HL-60 (cell line): ENCODE results near the gene MYMK.
A peak's percentile ranks its signal among the peaks of the same experiment; 100 is the strongest.

ENCODE experiments used
- DNase-seq, 2 experiments: peaks; one replicate each; pipeline ENCODE4 v3.0.0-alpha.2; 2010 to 2020; ENCODE audit warnings: low read depth in 1 of 2, low spot score in 1 of 2
- H3K27ac ChIP-seq: fragments of 250-450 bp; sonication (Bioruptor Pico); replicated peaks from 2 replicates; pipeline ENCODE4 v1.5.1; 2020; ENCODE audit warnings: mild to moderate bottlenecking, moderate library complexity
- H3K27me3 ChIP-seq: fragments of 250-450 bp; sonication (Bioruptor Pico); 2 replicates; pipeline ENCODE4 v1.5.1; 2021; ENCODE audit warnings: mild to moderate bottlenecking, moderate library complexity; ENCODE audit not compliant: insufficient read depth, poor library complexity, severe bottlenecking
- H3K4me3 ChIP-seq: replicated peaks from 2 replicates; pipeline ENCODE4 v1.5.1; 2011; ENCODE audit warnings: mild to moderate bottlenecking, control low read depth, low read length; ENCODE audit not compliant: insufficient read depth
- GABPA ChIP-seq: IDR thresholded peaks from 2 replicates; pipeline ENCODE4 v1.6.1; 2012; ENCODE audit warnings: low read depth
- POLR2AphosphoS5 ChIP-seq: IDR thresholded peaks from 2 replicates; pipeline ENCODE4 v1.6.1; 2012; ENCODE audit warnings: low read depth
- SPI1 ChIP-seq: IDR thresholded peaks from 2 replicates; pipeline ENCODE4 v1.6.1; 2012; ENCODE audit warnings: low read depth, mild to moderate bottlenecking, borderline replicate concordance
- TF ChIP-seq, protein P1 (sequence below): IDR thresholded peaks from one replicate; pipeline ENCODE4 v1.5.1; 2011; ENCODE audit warnings: low read length, control low read depth, inconsistent platforms; ENCODE audit not compliant: insufficient read depth
- TF ChIP-seq, protein P2 (sequence below): IDR thresholded peaks from 2 replicates; pipeline ENCODE4 v1.6.1; 2012; ENCODE audit warnings: low read depth; ENCODE audit not compliant: insufficient replicate concordance

MYMK gene

DNA sequence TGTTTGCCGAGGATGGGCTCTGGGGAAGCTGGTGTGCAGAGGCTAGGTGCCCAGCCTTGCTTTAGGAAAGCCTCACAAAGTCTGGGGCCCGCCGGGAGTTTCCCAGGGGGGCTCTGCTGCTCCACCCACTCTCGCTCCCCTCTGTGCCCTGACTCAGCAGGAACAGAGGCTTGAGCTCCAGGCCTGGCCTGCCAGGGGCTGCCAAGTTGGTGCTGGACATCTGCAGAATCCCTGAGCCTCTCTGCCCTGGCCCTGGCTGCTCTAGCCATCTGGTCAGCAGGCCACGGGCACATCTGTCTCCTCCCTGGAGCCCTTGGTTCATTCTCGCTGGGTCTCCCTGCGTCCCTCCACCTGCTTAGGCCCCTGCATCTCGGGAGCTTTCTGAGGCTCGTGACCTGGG is 9.1 kb upstream of the MYMK start:
- peaks cover 25% of the 10 kb centered on the region for H3K27me3 ChIP-seq
- no peak for DNase-seq
- no peak for TF ChIP-seq SPI1
- no peak overlapping the region for H3K4me3 ChIP-seq
- H3K27ac ChIP-seq: no peak overlapping the region

DNA sequence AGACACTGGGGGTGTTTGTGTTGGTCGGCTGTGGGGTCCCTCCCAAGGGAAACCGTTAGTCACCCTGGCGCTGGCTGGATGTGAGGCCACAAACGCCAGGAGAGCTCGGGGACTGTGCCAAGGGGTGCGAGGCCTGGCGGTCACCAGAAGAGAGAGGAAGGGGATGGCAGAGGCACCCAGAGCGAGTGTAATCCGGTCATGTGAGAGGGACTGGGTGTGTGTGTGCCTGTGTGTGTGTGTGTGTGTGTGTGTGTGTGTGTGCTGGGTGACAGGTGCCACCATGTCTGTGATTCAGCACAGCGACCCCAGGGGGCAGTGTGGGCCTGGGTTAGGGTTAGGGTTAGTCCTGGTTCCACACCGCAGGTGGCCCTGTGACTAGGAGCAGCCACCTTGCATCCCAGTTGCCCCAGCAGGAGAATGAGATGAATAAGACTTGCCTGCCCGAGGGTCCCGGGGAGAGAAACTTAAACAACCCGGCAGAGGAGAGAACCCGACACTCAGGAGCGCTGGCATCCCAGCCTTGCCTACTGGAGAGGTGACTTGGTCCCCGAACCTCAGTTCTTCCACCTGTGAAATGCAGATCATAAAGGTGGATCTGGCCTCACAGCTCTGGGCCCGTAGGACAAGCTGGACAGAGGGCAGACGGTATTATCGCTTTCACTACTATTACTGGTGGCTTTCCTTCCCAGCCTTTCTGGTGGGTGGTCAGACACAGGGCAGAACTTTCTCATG is 8.3 kb upstream of the MYMK start:
- Histone ChIP-seq H3K4me3 (no peak overlapping the region), H3K27me3 (peaks cover 25% of the 10 kb centered on the region), H3K27ac (no peak overlapping the region)
- TF ChIP-seq, protein P1, sequence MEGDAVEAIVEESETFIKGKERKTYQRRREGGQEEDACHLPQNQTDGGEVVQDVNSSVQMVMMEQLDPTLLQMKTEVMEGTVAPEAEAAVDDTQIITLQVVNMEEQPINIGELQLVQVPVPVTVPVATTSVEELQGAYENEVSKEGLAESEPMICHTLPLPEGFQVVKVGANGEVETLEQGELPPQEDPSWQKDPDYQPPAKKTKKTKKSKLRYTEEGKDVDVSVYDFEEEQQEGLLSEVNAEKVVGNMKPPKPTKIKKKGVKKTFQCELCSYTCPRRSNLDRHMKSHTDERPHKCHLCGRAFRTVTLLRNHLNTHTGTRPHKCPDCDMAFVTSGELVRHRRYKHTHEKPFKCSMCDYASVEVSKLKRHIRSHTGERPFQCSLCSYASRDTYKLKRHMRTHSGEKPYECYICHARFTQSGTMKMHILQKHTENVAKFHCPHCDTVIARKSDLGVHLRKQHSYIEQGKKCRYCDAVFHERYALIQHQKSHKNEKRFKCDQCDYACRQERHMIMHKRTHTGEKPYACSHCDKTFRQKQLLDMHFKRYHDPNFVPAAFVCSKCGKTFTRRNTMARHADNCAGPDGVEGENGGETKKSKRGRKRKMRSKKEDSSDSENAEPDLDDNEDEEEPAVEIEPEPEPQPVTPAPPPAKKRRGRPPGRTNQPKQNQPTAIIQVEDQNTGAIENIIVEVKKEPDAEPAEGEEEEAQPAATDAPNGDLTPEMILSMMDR: peak; percentile 13
- no peak for TF ChIP-seq POLR2AphosphoS5
- DNase-seq: peak; percentile 41 to 67

DNA sequence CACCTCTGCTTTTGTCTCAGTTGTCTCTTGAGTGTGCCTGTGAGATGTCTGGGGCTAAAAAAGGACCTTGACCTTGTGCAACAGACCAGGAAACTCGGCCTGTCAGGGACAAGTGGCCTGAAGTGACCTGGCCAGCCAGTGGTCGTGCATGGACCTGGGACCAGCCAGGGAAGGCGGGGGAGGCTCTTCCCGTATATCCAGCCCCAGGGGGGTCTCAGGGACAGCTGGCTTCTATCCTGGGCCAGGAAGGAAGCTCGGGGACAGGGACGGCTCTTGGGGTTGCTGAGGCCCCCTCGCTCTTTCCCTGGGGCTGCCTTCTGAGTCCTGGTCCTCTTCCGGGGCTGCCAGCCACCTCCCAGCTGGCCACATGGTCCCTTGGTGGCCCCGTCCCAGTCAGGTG is 6.5 kb upstream of the MYMK start:
- Histone ChIP-seq H3K4me3 (no peak overlapping the region), H3K27ac (no peak overlapping the region), H3K27me3 (peaks cover 30% of the 10 kb centered on the region)
- TF ChIP-seq SPI1 (no peak), POLR2AphosphoS5 (no peak), GABPA (no peak)
- TF ChIP-seq, protein P2, sequence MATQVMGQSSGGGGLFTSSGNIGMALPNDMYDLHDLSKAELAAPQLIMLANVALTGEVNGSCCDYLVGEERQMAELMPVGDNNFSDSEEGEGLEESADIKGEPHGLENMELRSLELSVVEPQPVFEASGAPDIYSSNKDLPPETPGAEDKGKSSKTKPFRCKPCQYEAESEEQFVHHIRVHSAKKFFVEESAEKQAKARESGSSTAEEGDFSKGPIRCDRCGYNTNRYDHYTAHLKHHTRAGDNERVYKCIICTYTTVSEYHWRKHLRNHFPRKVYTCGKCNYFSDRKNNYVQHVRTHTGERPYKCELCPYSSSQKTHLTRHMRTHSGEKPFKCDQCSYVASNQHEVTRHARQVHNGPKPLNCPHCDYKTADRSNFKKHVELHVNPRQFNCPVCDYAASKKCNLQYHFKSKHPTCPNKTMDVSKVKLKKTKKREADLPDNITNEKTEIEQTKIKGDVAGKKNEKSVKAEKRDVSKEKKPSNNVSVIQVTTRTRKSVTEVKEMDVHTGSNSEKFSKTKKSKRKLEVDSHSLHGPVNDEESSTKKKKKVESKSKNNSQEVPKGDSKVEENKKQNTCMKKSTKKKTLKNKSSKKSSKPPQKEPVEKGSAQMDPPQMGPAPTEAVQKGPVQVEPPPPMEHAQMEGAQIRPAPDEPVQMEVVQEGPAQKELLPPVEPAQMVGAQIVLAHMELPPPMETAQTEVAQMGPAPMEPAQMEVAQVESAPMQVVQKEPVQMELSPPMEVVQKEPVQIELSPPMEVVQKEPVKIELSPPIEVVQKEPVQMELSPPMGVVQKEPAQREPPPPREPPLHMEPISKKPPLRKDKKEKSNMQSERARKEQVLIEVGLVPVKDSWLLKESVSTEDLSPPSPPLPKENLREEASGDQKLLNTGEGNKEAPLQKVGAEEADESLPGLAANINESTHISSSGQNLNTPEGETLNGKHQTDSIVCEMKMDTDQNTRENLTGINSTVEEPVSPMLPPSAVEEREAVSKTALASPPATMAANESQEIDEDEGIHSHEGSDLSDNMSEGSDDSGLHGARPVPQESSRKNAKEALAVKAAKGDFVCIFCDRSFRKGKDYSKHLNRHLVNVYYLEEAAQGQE: no peak
- TF ChIP-seq, protein P1: no peak
- no peak for DNase-seq

DNA sequence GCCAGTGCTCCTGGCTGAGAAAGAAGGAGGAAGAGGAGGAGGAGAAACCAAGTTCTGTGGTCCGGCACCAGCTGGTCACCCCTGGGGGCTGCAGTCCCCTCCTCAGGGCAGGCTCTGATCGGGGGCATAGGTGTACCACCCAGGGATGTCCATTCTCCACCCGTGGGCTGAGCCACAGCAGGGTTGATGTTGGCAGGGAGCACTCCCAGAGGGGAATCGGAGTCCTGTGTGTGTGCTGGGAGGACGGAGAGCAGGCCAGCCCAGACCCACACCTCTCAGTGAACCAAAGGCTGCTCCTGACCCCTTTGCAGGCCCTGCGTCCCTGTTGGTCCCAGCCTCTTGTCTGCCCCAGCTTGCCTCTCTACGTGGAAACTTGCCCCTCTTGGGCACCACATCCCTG is 5.1 kb upstream of the MYMK start:
- Histone ChIP-seq H3K27ac (no peak overlapping the region), H3K27me3 (peaks cover 20% of the 10 kb centered on the region), H3K4me3 (no peak overlapping the region)
- TF ChIP-seq POLR2AphosphoS5 (no peak), SPI1 (no peak), GABPA (no peak)
- TF ChIP-seq, protein P1: no peak
- TF ChIP-seq, protein P2: no peak
- DNase-seq: no peak
